HG03460 (cell line): ENCODE results near the gene FBXW10B.
A peak's percentile ranks its signal among the peaks of the same experiment; 100 is the strongest.
"Not testable (repeated sequence)": the region's sequence is repeated elsewhere in the genome, so short reads cannot be mapped to it uniquely, and the experiment has no call there.

Experiments
- ATAC-seq: cut with Tn5 transposase; IDR thresholded peaks from one replicate; pipeline ENCODE4 v1.9.1; 2021; ENCODE audit not compliant: unreplicated experiment

FBXW10B gene

GRCh38 chr17:15619331-15620058 lies at the start of gene FBXW10B:
FBXW10B (minus strand) TSS chr17:15619704; CDS start chr17:15619512, 192 bp downstream.
- ATAC-seq, result not testable (repeated sequence)

DNA sequence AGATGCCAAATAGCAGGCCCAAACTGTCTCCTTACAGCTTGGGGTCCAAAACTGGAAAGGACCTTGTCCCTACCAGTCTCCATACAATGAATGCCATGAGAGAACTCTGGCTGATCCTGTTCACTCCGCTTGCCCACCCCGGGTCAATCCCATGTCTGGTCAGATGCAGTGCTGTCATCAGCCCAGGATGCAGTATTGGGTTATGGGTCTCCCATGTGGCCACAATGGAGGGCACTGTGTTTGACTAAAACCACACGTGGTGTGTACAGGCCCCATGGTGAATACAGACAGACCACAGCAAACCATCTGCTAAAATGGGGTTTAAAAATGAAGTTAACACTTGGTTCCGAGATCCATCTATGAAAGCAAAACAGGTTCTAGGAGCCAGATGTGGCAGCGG lies 44.2 kb upstream of the FBXW10B start:
- ATAC-seq, result no peak

GRCh38 chr17:15663176-15663575 lies 43.7 kb upstream of the FBXW10B start:
- no peak for ATAC-seq

DNA sequence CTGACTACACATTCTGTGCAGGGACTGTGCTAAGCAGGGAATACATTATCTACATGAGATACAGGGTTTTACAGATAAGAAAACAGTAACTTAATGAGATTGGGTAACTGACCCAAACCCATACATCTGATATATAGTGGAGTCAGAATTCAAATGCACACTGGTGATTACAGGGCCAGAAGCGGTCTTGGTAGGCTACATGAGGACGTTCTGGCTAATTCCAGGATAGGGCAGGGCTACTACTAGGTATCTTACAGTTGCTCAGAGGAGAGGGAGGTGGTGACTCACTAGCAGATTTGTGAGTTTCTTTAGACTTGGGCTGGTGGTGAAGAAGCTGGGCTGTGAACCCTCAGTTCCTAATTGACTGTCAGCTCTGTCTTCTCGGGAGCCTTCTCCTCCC lies 43.2 kb upstream of the FBXW10B start:
- no peak for ATAC-seq

DNA sequence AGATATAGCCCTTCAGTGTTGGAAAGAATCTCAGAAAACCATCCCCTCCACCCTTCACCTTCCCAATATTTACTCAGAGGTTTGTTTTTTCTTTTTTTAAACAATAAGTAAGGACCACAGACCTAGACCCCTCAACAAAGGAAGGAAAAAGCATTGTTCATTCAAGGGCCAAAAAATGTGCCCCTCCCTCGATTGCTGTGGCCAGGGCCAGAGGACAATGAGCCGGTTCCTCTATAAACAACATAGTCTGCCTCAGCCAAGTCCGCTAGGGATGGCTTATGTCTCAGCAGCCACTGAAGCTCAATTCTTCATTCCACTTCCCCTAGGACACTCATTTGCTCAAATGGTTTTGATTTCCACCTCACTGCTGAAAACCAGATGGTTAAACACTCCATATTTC lies 40.6 kb upstream of the FBXW10B start:
- no peak for ATAC-seq

GRCh38 chr17:15659663-15660062 lies 40.2 kb upstream of the FBXW10B start:
- ATAC-seq, result no peak

DNA sequence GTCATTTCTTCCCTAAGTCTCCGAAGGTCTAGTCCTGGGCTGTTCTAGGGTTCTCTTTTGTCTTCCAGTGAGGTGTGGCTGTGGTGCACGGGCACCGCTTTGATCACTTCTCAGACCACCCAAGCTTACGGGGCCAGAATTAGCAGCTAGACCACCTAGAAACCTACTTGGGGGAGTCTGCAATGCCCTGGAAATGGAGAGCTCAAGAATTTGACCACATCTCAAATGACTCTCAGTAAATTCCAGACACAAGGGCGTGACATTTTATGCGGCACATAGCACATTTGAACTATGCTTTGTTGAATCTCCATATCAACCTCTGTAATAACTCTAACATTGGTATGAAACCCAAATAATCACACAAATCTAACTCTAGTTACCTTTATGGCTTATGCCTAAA lies 39.7 kb upstream of the FBXW10B start:
- ATAC-seq, result no peak

- ATAC-seq, result no peak
Observed at GRCh38 chr17:15658296-15658695, 38.8 kb upstream of the FBXW10B start.

DNA sequence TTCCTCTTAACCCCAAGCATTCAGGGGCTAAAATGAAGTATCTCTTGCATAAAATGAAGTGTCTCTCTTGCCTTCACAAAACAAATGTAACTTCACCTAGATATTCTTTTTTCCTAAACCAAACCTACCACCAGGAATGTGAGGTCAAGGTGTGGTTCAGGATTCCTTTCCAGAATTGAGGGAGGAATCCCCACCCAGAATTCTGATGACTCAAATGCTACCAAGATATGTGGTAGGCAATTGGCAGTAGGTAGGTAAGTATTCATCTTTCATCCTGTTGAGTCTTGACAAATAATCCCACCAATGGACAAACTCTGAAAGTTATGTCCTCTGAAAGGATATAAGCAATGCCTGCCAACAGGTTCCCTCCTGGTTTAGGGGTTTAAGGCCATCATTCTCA lies 38.4 kb upstream of the FBXW10B start:
- no peak for ATAC-seq

GRCh38 chr17:15654886-15655561 lies 35.5 kb upstream of the FBXW10B start:
- ATAC-seq, result no peak

GRCh38 chr17:15654401-15654800 lies 34.9 kb upstream of the FBXW10B start:
- not testable (repeated sequence) for ATAC-seq

DNA sequence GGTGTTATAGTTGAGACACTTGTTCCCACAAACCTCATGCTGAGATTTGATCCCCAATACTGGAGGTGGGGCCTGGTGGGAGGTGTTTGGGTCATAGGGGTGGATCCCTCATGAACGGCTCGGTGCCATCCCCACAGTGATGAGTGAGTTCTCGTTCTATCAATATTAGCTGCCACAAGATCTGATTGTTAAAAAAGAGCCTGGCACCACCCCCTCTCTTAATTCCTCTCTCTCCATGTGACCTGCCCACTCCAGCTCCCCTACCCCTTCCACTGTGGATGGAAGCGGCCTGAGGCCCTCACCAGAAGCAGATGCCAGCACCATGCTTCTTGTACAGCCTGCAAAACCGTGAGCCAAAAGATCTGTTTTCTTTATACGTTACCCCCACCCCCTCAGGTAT lies 33.5 kb upstream of the FBXW10B start:
- ATAC-seq, result no peak

DNA sequence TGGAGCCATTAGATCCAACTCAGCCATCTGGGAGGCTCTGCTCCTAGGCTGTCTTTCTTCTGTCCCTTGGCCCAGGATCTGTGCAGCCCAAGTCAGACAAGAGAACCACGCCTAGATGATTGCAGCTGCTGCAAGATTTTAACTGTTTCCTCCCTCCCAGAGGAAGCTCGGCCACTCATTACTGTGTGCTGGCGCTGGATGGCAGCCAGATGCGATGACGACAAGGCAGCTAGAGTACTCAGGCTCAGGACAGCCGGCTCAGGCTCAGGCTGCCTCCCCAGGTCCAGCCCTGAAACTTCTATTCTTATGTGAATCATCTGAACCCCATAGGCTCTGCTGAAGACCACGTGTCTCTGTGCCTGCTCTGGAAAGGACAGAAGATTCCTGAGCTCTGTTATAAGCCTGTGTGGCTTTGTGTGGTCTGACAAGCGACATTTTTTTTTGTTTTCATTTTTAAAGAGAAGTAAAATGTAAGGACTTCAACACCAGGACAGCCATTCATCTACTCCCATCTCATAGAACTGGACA lies 32.1 kb upstream of the FBXW10B start:
- ATAC-seq, result peak; percentile 74

GRCh38 chr17:15650741-15651582 lies 31.5 kb upstream of the FBXW10B start:
- ATAC-seq, result no peak

DNA sequence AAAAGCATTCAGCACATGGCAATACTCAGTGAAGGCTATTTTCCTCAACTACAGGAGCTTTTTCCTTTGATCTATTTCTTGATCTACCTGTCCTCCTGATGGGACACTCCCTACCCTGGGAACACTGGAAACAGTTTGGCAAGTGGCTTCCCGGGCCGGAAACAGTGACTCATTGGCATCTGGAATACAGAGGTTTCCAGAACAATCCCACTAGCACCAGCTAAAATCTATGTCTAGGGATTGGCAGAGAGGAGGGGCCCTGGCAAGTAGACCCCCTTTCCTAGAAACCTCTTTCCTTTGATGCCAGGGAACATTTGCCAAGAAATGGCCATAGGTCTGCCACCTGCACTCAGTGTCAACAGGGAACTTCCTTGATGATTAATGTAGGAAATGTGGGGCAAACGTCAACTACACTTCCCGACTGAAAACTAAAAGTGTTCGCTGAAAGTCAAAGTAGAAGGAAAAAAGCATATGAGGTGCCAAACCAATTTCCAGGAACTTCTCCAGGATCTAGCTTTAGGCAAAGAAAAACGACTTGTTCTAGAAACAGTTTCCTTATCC lies 30.4 kb upstream of the FBXW10B start:
- ATAC-seq, result no peak

DNA sequence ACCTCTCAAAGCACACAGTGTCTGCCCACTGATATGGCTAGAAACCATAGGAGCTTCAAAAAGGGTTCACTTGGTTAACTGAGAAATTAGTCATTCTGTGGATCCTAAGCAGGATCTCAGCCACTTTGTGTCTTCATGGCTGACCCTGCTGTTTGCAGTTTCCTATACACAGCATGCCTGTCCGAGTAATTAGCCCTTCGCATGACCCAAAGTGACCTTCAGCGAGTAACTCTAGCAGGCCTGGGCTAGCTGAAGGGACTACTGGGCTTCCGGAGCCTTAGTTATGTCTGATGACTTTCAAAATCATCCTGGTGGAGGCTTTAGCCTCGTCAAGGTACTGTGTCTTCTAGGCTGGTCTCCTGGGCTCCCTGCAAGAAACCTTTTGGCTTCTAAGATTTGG lies 28.9 kb upstream of the FBXW10B start:
- no peak for ATAC-seq

- ATAC-seq, result not testable (repeated sequence)
Observed at GRCh38 chr17:15645942-15646312, 26.4 kb upstream of the FBXW10B start.

DNA sequence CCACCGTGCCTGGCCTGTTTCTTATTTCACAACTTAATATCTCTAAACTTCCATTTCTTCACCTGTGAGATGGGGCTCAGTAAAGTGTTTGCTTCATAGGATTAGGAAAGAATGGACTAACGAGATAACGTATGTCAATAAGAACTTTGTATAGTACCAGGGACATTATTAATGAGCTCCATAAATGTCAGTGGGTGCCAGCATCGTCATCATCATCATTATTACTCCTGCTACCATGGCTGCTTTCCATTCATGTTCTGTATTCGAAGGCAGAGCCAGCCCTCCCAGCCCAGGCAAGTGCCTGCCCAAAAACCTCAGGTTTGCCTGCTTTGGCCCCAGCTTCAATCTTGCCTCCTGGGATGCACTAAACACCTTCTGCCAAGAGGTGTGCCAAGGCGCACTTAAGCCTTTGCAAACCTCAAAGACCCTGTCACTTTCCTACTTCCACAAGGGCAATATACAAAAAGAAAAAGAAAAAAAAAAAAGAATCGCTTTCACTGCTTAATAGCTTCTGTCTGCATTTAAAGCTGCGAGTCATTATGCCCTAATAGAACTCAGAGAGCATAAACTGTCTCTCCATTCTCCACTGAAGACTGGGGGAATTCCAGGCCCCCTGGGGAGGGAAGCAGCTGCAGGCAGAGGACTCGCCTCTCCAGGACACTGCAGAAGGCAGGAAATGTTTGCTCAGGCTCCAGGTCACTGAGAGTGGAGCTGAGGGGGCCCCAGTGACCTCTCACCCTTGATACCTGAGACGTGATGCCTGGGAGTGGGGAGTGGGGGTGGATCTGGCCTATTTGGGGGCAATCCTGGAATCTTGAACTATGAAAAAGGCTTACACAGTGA lies 25.8 kb upstream of the FBXW10B start:
- ATAC-seq, result not testable (repeated sequence)

GRCh38 chr17:15642505-15643251 lies 23.2 kb upstream of the FBXW10B start:
- not testable (repeated sequence) for ATAC-seq

- ATAC-seq, result not testable (repeated sequence)
Observed at GRCh38 chr17:15642014-15642413, 22.5 kb upstream of the FBXW10B start.
